Endothelial cell (in vitro differentiated cells): ENCODE results near the gene PLD6. TPM values are rescaled to one million over a fixed set of nuclear protein-coding genes. Genes with fewer than 3 reads are reported as not detected.
A peak's percentile ranks its signal among the peaks of the same experiment; 100 is the strongest.

Source experiments
- DNase-seq: peaks from one replicate; pipeline ENCODE4 v3.0.0; 2021; ENCODE audit warnings: low spot score
- H3K27ac Mint-ChIP-seq: one replicate; pipeline ENCODE4 v1.8.0; 2021; ENCODE audit warnings: mixed read lengths, inconsistent platforms; ENCODE audit not compliant: unreplicated experiment
- H3K27me3 Mint-ChIP-seq: one replicate; pipeline ENCODE4 v1.8.0; 2021; ENCODE audit warnings: mild to moderate bottlenecking, moderate library complexity, mixed read lengths, inconsistent platforms; ENCODE audit not compliant: unreplicated experiment
- H3K36me3 Mint-ChIP-seq: one replicate; pipeline ENCODE4 v1.8.0; 2021; ENCODE audit warnings: mild to moderate bottlenecking, low read depth, mixed read lengths, inconsistent platforms; ENCODE audit not compliant: unreplicated experiment
- H3K4me1 Mint-ChIP-seq: one replicate; pipeline ENCODE4 v1.8.0; 2021; ENCODE audit warnings: mild to moderate bottlenecking, mixed read lengths, inconsistent platforms; ENCODE audit not compliant: unreplicated experiment
- H3K4me3 Mint-ChIP-seq: one replicate; pipeline ENCODE4 v1.8.0; 2021; ENCODE audit warnings: mild to moderate bottlenecking, mixed read lengths, inconsistent platforms; ENCODE audit not compliant: unreplicated experiment
- H3K9me3 Mint-ChIP-seq: one replicate; pipeline ENCODE4 v1.8.0; 2021; ENCODE audit warnings: mixed read lengths, inconsistent platforms; ENCODE audit not compliant: unreplicated experiment
- CTCF ChIP-seq: fragments of 200-600 bp; sonication (generic); IDR thresholded peaks from one replicate; pipeline ENCODE4 v1.5.0; 2021; ENCODE audit warnings: antibody characterized with exemption; ENCODE audit not compliant: unreplicated experiment
- total RNA-seq: library from RNA; stranded (reverse); fragmentation: NEBNext Ultra II Directional; extraction: Animal tissue kit (Norgen Biotek cat#: 25700); gene quantifications from one replicate; pipeline ENCODE4 v1.2.1, GENCODE V29; 2021; ENCODE audit not compliant: unreplicated experiment

Gene PLD6
- total RNA-seq, 1 donor from 2014 or later: 0.21 TPM

- TF ChIP-seq CTCF: no peak
- Mint-ChIP-seq H3K27ac (no peak overlapping the region), H3K4me1 (no peaks in the 10 kb centered on the region), H3K9me3 (no peaks in the 10 kb centered on the region), H3K4me3 (no peak overlapping the region), H3K27me3 (peaks cover 13% of the 10 kb centered on the region), H3K36me3 (peaks cover 57% of the 10 kb centered on the region)
- DNase-seq: no peak
Measured at GRCh38 chr17:17220529-17220928, 14.4 kb upstream of the PLD6 start.

- no peak for DNase-seq
- Mint-ChIP-seq H3K4me3 (peak overlapping the region; percentile 84), H3K27me3 (peaks cover 10% of the 10 kb centered on the region), H3K4me1 (no peaks in the 10 kb centered on the region), H3K36me3 (peaks cover 49% of the 10 kb centered on the region), H3K27ac (peak overlapping the region; percentile 25), H3K9me3 (no peaks in the 10 kb centered on the region)
- no peak for TF ChIP-seq CTCF
Measured at GRCh38 chr17:17217995-17218394, 11.9 kb upstream of the PLD6 start.

GRCh38 chr17:17216776-17217175 is 10.6 kb upstream of the PLD6 start:
- H3K4me3 Mint-ChIP-seq: peak overlapping the region; percentile 26
- no peak for DNase-seq
- TF ChIP-seq CTCF: no peak
- peaks cover 46% of the 10 kb centered on the region for H3K36me3 Mint-ChIP-seq
- H3K27me3 Mint-ChIP-seq: peaks cover 7% of the 10 kb centered on the region
- H3K9me3 Mint-ChIP-seq: no peaks in the 10 kb centered on the region
- no peak overlapping the region for H3K27ac Mint-ChIP-seq
- H3K4me1 Mint-ChIP-seq: no peaks in the 10 kb centered on the region

GRCh38 chr17:17216236-17216635 is 10.1 kb upstream of the PLD6 start:
- no peak for TF ChIP-seq CTCF
- Mint-ChIP-seq H3K4me3 (no peak overlapping the region), H3K4me1 (no peaks in the 10 kb centered on the region), H3K9me3 (no peaks in the 10 kb centered on the region), H3K27me3 (peaks cover 6% of the 10 kb centered on the region), H3K36me3 (peaks cover 42% of the 10 kb centered on the region), H3K27ac (no peak overlapping the region)
- DNase-seq: no peak

- no peaks in the 10 kb centered on the region for H3K9me3 Mint-ChIP-seq
- no peak overlapping the region for H3K27ac Mint-ChIP-seq
- no peak for DNase-seq
- peaks cover 6% of the 10 kb centered on the region for H3K27me3 Mint-ChIP-seq
- no peak for TF ChIP-seq CTCF
- peaks cover 37% of the 10 kb centered on the region for H3K36me3 Mint-ChIP-seq
- H3K4me3 Mint-ChIP-seq: peak overlapping the region; percentile 37
- no peaks in the 10 kb centered on the region for H3K4me1 Mint-ChIP-seq
Measured at GRCh38 chr17:17215575-17215974, 9.4 kb upstream of the PLD6 start.
